Adrenal gland (tissue), 12 donors: ENCODE measurements around the gene RASA3. TPM values are rescaled to one million over a fixed set of nuclear protein-coding genes. Genes with fewer than 3 reads are reported as not detected.
A peak's percentile ranks its signal among the peaks of the same experiment; 100 is the strongest.

Experiments
- DNase-seq, 7 donors: peaks; one replicate each; pipeline ENCODE4 v3.0.0-alpha.2; 2019 to 2020
- H3K27ac ChIP-seq, 5 donors: fragments of 200-600 bp; sonication (generic) in 4 of 5; 1 replicate in 3 of 5; 2 replicates in 2 of 5; pipeline versions ENCODE4 v1.5.1 to v1.8.0; 2016 to 2020; ENCODE audit warnings: mild to moderate bottlenecking in 1 of 5
- H3K27me3 ChIP-seq: fragments of 200-600 bp; 2 replicates; pipeline ENCODE4 v1.8.0; 2021
- H3K36me3 ChIP-seq, 2 donors: fragments of 200-600 bp; replicated peaks in 1 of 2; 1 replicate in 1 of 2; 2 replicates in 1 of 2; pipeline versions ENCODE4 v1.5.1 to v1.8.0; 2018 to 2022
- H3K4me1 ChIP-seq, 2 donors: fragments of 200-600 bp; replicated peaks in 1 of 2; 1 replicate in 1 of 2; 2 replicates in 1 of 2; pipeline versions ENCODE4 v1.5.1 to v1.8.0; 2018 to 2021
- H3K4me3 ChIP-seq, 4 donors: fragments of 200-600 bp; sonication (generic) in 3 of 4; one replicate each; pipeline ENCODE4 v1.5.1; 2016 to 2018
- H3K9me3 ChIP-seq, 3 donors: fragments of 200-600 bp; sonication (generic) in 1 of 3; replicated peaks in 1 of 3; 1 replicate in 2 of 3; 2 replicates in 1 of 3; pipeline versions ENCODE4 v1.5.1 to v1.8.0; 2016 to 2021
- POLR2A ChIP-seq, 2 donors: fragments of 450-650 bp; IDR thresholded peaks; one replicate each; pipeline ENCODE4 v1.6.1; 2017; ENCODE audit warnings: antibody characterized with exemption in 2 of 2, mild to moderate bottlenecking in 2 of 2, moderate library complexity in 1 of 2
- WGBS, 4 donors: extraction: QIAGEN DNeasy Blood & Tissue Kit in 2 of 4; methylation state at CpG; one replicate each; pipeline versions ENCODE4 v1.1.5 to v1.1.7; 2013 to 2017; 5-methylcytosine and 5-hydroxymethylcytosine counted together
- intact Hi-C, 2 donors: fragments of 100-400 bp; cut with DNase I; formaldehyde crosslinking; loops; one replicate each; pipeline versions ENCODE4 v1.14.1 to v1.15.0; 2022 to 2023
- polyA plus RNA-seq, 3 donors: library from polyadenylated mRNA; stranded (reverse); fragments of 200-250 nt in 2 of 3; fragments of 350-450 nt in 1 of 3; fragmentation: Illumina TruSeq in 1 of 3; extraction: RNeasy Lipid Tissue Mini Kit (QIAGEN cat#74804) in 1 of 3; gene quantifications; one replicate each; pipeline ENCODE4 v1.2.3, GENCODE V29; 2013 to 2014
- total RNA-seq, 9 donors: library from RNA; depleted of rRNA in 4 of 9; stranded (reverse); fragments of >200 nt in 4 of 9; fragments of 120-200 nt in 1 of 9; fragmentation: NEBNext Ultra II Directional in 1 of 9; extraction: Animal tissue kit (Norgen Biotek cat#: 25700) in 1 of 9; gene quantifications; one replicate each; pipeline versions ENCODE4 v1.1.0 to v1.2.4, GENCODE V29; 2013 to 2023
- TF ChIP-seq, protein P1 (sequence below), 6 experiments: fragments of 450-650 bp in 4 of 6; fragments of 200-600 bp in 2 of 6; sonication (generic) in 1 of 6; IDR thresholded peaks; 1 replicate in 5 of 6; 2 replicates in 1 of 6; pipeline versions ENCODE4 v1.5.1 to v1.8.0; 2016 to 2021; ENCODE audit warnings: antibody characterized with exemption in 6 of 6, mild to moderate bottlenecking in 2 of 6, moderate library complexity in 1 of 6
- donor health status: healthy with polysubstance abuse.
- donor health status: Bipolar disorder and iron deficiency.
- donor health status: DM: yes; HTN: yes; CAD: no.
- donor health status: DM: no; HTN: no; CAD: no.
- donor health status: DM: no; HTN: no; CAD: no.
- donor health status: DM: yes; HTN: yes; CAD: no.

The RASA3 gene
- total and polyA plus RNA-seq, 12 donors: 2.2 to 11.7 (median 7.3) TPM

DNA sequence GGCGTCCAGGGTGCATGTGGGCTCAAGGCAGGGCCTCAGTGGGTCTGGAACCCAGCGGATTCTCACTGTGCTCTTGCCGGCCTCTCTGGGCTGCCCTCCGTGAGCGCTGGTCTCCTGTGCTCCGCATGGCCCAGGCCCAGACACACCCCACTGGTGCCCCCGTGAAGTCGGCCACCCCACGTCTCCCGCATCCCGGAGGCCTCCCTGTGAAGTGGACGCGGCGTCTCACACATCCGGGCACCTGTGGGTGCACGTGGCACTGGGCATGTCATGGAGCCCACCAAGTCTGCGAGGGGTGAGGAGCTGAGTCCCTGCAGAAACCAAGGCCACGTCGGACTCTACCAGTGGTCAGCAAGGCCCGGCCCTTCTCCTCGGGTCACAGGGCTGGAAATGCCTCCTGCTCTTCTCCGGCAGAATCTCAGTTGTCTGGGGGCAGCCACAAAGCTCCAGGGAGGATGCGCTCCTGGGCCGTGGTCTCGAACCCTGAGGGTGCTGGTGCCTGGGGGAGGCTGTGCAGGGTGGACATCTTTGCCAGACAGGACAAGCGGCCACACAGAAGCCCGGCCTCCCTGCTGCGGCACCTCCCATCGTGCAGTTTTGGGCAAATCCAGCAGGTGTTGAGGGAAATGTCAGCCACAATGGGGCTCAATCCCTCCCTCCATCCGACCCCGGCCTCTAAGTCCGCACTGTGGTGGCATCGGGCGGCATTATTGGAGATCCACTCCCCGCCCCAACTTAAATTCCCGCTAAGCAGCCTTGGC is 160.8 kb downstream of the RASA3 start:
- intact Hi-C loops: no loop called here
- peak in 1 of 7 donors; percentile 12 for DNase-seq

GRCh38 chr13:113970810-113971470 is 161.5 kb downstream of the RASA3 start:
- H3K4me1 ChIP-seq: no peaks in the 10 kb centered on the region
- H3K9me3 ChIP-seq: no peaks in the 10 kb centered on the region
- 79 to 85% (median 82%) methylated on average over 12 to 19 of the region's 19 CpGs for WGBS, 4 donors
- TF ChIP-seq, protein P1, sequence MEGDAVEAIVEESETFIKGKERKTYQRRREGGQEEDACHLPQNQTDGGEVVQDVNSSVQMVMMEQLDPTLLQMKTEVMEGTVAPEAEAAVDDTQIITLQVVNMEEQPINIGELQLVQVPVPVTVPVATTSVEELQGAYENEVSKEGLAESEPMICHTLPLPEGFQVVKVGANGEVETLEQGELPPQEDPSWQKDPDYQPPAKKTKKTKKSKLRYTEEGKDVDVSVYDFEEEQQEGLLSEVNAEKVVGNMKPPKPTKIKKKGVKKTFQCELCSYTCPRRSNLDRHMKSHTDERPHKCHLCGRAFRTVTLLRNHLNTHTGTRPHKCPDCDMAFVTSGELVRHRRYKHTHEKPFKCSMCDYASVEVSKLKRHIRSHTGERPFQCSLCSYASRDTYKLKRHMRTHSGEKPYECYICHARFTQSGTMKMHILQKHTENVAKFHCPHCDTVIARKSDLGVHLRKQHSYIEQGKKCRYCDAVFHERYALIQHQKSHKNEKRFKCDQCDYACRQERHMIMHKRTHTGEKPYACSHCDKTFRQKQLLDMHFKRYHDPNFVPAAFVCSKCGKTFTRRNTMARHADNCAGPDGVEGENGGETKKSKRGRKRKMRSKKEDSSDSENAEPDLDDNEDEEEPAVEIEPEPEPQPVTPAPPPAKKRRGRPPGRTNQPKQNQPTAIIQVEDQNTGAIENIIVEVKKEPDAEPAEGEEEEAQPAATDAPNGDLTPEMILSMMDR (IDR thresholded peaks at IDR 0.05): no peak
- TF ChIP-seq POLR2A (IDR thresholded peaks at IDR 0.05): no peak
- intact Hi-C loops: no loop called here
- H3K36me3 ChIP-seq: no peaks in the 10 kb centered on the region
- peak in 1 of 7 donors; percentile 13 for DNase-seq
- H3K4me3 ChIP-seq: no peak overlapping the region
- peak overlapping the region in 1 of 5 donors; percentile 22 for H3K27ac ChIP-seq
- no peaks in the 10 kb centered on the region for H3K27me3 ChIP-seq

More for the DNA sequence above, 160.8 kb downstream of the RASA3 start:
- Histone ChIP-seq H3K9me3 (no peaks in the 10 kb centered on the region), H3K4me1 (no peaks in the 10 kb centered on the region), H3K27ac (peak overlapping the region in 1 of 5 donors; percentile 22), H3K27me3 (no peaks in the 10 kb centered on the region), H3K36me3 (no peaks in the 10 kb centered on the region), H3K4me3 (no peak overlapping the region)
- 91 to 97% (median 94%) methylated on average over 11 to 36 of the region's 36 CpGs for WGBS, 4 donors
- TF ChIP-seq, protein P1 (IDR thresholded peaks at IDR 0.05): no peak
- no peak for TF ChIP-seq POLR2A (IDR thresholded peaks at IDR 0.05)

DNA sequence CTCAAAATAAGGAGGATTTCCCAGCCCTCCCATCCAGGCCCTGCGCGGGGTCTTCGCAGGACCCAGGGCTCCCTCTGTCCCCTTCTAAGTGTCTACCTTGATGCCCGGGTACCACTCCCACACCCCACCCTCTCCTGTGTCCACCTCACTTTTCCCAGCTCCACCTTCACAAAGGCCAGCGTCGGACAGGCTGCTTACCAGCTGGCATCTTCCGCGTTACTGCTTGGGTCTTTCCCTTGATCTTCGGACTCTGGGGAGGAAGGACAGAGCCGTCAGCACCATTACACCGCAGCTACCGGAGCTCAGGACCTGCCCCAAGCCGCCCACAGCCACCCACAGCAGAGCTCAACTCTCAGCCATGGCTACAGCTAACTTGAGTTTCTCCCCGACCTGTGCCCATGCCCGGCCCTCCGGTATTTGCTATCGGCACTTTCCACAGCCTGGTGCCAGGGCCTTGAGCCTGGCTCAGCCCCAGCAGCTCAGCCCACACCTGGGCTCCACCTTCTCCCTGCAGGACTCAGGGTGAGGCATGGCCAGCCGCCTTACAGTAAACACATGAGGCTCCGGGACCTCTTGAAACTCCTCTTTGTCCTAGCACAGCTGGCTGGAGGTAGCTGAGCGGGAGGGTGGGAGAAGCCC is 162.3 kb downstream of the RASA3 start:
- H3K27me3 ChIP-seq: no peaks in the 10 kb centered on the region
- H3K27ac ChIP-seq: no peak overlapping the region
- DNase-seq: peak in 1 of 7 donors; percentile 12
- TF ChIP-seq, protein P1 (IDR thresholded peaks at IDR 0.05): no peak
- intact Hi-C loops: no loop called here
- WGBS, 4 donors: 90 to 97% (median 93%) methylated on average over 19 to 20 of the region's 20 CpGs
- H3K4me1 ChIP-seq: no peaks in the 10 kb centered on the region
- no peaks in the 10 kb centered on the region for H3K36me3 ChIP-seq
- no peak overlapping the region for H3K4me3 ChIP-seq
- no peaks in the 10 kb centered on the region for H3K9me3 ChIP-seq

- 90 to 97% (median 95%) methylated on average over 19 to 25 of the region's 25 CpGs for WGBS, 4 donors
- Histone ChIP-seq H3K27me3 (no peaks in the 10 kb centered on the region), H3K27ac (no peak overlapping the region), H3K36me3 (no peaks in the 10 kb centered on the region), H3K4me3 (no peak overlapping the region), H3K9me3 (no peaks in the 10 kb centered on the region), H3K4me1 (no peaks in the 10 kb centered on the region)
- DNase-seq: peak in 1 of 7 donors; percentile 9
- no peak for TF ChIP-seq POLR2A (IDR thresholded peaks at IDR 0.05)
- TF ChIP-seq, protein P1 (IDR thresholded peaks at IDR 0.05): no peak
- intact Hi-C loops: no loop called here
These were observed 163.0 kb downstream of the RASA3 start for GRCh38 chr13:113969311-113969972.
